GM08714 (cell line): Measurements from ENCODE around the gene CLN6.
"Not testable (repeated sequence)": the region's sequence is repeated elsewhere in the genome, so short reads cannot be mapped to it uniquely, and the experiment has no call there.

Source experiments
- H3K4me3 ChIP-seq: fragments of 200-500 bp; sonication (Bioruptor generic); 2 replicates; pipeline ENCODE4 v1.5.1; 2014; ENCODE audit warnings: mild to moderate bottlenecking, low read length, inconsistent platforms
- ZNF274 ChIP-seq: IDR thresholded peaks from 2 replicates; pipeline ENCODE4 v1.6.1; 2012; ENCODE audit warnings: mild to moderate bottlenecking, low read depth, low read length

Gene CLN6

GRCh38 chr15:68220489-68220888, 9.0 kb downstream of the CLN6 start:
- no peak overlapping the region for H3K4me3 ChIP-seq
- no peak for TF ChIP-seq ZNF274

GRCh38 chr15:68218847-68219798, 10.4 kb downstream of the CLN6 start:
- no peak for TF ChIP-seq ZNF274
- H3K4me3 ChIP-seq, result no peak overlapping the region

DNA sequence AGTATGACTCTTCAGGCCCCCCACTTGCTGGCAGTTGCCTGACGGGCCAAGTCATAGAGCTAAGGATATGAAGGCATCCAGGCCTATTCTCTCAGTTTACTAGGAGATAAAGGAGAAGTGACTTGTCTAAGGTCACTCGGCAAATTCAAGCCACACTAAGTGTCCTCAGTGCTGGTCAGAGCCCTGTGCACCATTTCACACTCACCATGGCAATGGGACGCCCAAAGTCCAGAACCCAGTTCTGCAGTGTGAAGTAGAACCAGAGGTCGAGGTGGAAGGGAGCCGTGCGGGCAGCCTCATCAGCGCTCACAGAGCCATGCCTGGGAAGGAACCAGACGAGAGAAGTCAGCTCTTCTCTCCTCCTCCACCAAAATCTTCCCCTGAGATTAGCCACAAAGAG, 11.2 kb downstream of the CLN6 start:
- H3K4me3 ChIP-seq, result no peak overlapping the region
- no peak for TF ChIP-seq ZNF274

DNA sequence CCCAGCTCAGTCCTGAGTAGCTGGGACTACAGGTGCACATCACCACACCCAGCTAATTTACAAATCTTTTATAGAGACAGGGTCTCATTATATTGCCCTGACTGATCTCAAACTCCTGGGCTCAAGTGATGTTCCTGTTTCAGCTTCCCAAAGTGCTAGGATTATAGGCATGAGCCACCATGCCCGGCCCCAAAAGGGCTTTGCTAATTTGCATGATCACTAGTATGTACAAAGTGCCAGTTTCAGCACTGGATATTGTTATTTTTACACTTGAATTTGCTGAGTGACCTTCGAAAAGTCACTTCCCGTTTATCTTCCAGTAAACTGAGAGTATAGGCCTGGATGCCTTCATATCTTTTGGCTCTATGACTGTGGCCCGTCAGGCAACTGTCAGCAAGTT, 12.2 kb downstream of the CLN6 start:
- no peak for TF ChIP-seq ZNF274
- H3K4me3 ChIP-seq, result no peak overlapping the region

GRCh38 chr15:68214838-68215254, 14.7 kb downstream of the CLN6 start:
- no peak overlapping the region for H3K4me3 ChIP-seq
- TF ChIP-seq ZNF274, result no peak

GRCh38 chr15:68213991-68214837, 15.3 kb downstream of the CLN6 start:
- TF ChIP-seq ZNF274, result no peak
- no peak overlapping the region for H3K4me3 ChIP-seq

GRCh38 chr15:68213491-68213845, 16.1 kb downstream of the CLN6 start:
- H3K4me3 ChIP-seq, result not testable (repeated sequence)

DNA sequence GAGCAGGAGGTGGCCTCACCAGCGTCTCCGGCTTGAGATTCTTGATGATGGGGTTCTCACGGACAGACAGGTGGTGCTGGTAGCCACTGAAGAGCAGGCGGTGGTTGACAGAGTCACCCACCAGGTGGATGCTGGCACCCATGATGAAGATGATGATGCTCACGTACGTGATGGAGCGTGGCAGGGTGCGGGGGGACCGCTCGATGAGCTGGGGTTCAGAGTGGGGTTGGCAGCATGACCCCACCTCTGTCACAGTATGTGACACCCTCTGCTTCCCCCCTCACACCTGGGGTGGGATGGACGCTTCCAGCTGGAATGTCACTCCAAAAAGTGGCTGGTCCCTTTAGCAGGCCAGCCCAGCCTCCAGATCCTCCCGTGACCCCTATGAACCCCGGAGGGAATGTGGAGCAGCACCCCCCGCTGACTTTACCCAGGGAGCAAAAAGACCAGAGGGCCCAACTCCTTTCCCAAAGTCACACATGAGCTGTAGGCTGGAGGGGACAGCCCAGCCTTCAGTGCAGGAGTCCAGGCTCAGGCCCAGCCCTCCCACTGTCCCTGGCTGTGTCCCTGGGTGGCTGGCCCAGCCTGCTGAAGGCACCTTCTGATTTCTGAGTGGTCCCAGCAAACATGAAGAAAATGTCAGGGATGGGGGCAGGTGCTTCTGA, 17.7 kb downstream of the CLN6 start:
- no peak overlapping the region for H3K4me3 ChIP-seq

GRCh38 chr15:68210821-68211655, 18.5 kb downstream of the CLN6 start:
- no peak for TF ChIP-seq ZNF274
- no peak overlapping the region for H3K4me3 ChIP-seq

More for the DNA sequence above, 17.7 kb downstream of the CLN6 start:
- TF ChIP-seq ZNF274, result no peak

GRCh38 chr15:68210409-68210756, 19.1 kb downstream of the CLN6 start:
- no peak for TF ChIP-seq ZNF274
- no peak overlapping the region for H3K4me3 ChIP-seq

- no peak for TF ChIP-seq ZNF274
- H3K4me3 ChIP-seq, result no peak overlapping the region
Measured at GRCh38 chr15:68209735-68210408, 19.7 kb downstream of the CLN6 start.

DNA sequence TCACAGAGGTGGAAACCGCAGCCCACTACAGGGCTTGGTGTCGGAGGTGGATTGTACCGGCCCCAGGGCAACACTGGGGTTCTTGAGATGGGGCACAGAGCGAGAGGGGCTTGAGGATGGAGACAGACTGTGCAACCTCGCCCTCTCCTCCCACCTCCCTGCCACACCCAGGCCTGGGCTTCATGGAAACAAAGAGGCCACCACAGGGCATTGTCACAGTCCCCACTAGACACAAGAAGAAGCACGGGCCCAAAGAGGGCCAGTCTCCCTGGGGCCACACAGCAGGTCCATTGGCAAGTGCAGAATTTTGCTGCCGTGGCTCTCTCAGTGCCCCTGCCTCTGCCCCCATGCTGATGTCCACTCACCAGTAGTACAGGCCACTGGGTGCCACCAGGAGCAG, 20.3 kb downstream of the CLN6 start:
- H3K4me3 ChIP-seq, result no peak overlapping the region
- TF ChIP-seq ZNF274, result no peak

- H3K4me3 ChIP-seq, result no peak overlapping the region
- no peak for TF ChIP-seq ZNF274
Measured at GRCh38 chr15:68208636-68209240, 20.8 kb downstream of the CLN6 start.
